Erythroblast (primary cell): ENCODE results near the gene IL23R.

Source experiments
- GATA1 ChIP-seq: IDR thresholded peaks from 2 replicates; pipeline ENCODE4 v1.6.1; 2011; ENCODE audit warnings: low read depth, mild to moderate bottlenecking, control low read depth, low read length, moderate library complexity
- POLR2A ChIP-seq: IDR thresholded peaks from 2 replicates; pipeline ENCODE4 v1.6.1; 2011; ENCODE audit warnings: mild to moderate bottlenecking, low read length

DNA sequence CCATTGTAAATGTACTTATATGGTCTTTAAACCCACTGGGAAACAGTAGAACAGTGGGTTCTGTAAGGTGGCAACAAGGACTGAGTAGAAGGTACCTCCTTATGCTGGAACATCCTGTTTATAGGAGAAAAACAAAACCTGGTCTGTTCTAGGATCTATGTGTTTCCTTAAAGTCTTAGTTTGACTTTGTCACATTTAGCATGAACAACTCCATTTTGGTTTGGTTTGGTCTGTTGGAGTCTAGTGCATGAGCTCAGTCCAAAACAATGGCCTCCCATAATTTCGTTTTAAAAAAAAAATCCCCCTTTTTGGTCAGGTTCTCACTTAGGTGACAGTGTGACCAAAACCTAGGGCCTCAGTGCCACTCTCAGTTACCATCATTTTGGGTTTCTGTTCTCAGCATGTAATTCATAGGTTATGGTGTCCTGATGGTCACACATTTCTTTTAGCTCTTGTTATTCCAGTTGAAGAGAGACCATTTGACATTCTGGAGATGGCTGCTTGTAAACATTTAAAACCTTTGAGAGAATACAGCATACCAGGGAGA is 75.0 kb downstream of the IL23R start:
- TF ChIP-seq POLR2A (no peak), GATA1 (no peak)
